ENCODE data around the gene BAIAP2.

Gene BAIAP2

GRCh38 chr17:81115749-81116464, 81.0 kb downstream of the BAIAP2 start:
- no peak for DNase-seq

- DNase-seq, result no peak
Measured at GRCh38 chr17:81116704-81117103, 81.8 kb downstream of the BAIAP2 start.

GRCh38 chr17:81117672-81118198, 82.8 kb downstream of the BAIAP2 start:
- no peak for DNase-seq

GRCh38 chr17:81118308-81119221, 83.6 kb downstream of the BAIAP2 start:
- DNase-seq, result no peak

GRCh38 chr17:81119223-81120148, 84.5 kb downstream of the BAIAP2 start:
- no peak for DNase-seq

- DNase-seq, result no peak
Measured at GRCh38 chr17:81120149-81120484, 85.2 kb downstream of the BAIAP2 start.

- no peak for DNase-seq
Measured at GRCh38 chr17:81120695-81121621, 86.0 kb downstream of the BAIAP2 start.

GRCh38 chr17:81121841-81122733, 87.1 kb downstream of the BAIAP2 start:
- no peak for DNase-seq

GRCh38 chr17:81123052-81124048, 88.4 kb downstream of the BAIAP2 start:
- no peak for DNase-seq

GRCh38 chr17:81124377-81124776, 89.4 kb downstream of the BAIAP2 start:
- no peak for DNase-seq

- DNase-seq, result no peak
Measured at GRCh38 chr17:81125573-81126081, 90.7 kb downstream of the BAIAP2 start.

GRCh38 chr17:81126281-81127132, 91.6 kb downstream of the BAIAP2 start:
- DNase-seq, result no peak

GRCh38 chr17:81127133-81127455, 92.1 kb downstream of the BAIAP2 start:
- DNase-seq, result no peak

- no peak for DNase-seq
Measured at GRCh38 chr17:81127526-81128177, 92.7 kb downstream of the BAIAP2 start.

GRCh38 chr17:81128338-81128737, 93.4 kb downstream of the BAIAP2 start:
- no peak for DNase-seq

GRCh38 chr17:81128774-81129173, 93.8 kb downstream of the BAIAP2 start:
- no peak for DNase-seq

- DNase-seq, result no peak
Measured at GRCh38 chr17:81129289-81129688, 94.3 kb downstream of the BAIAP2 start.

Data from SIG-M5 (cell line).